Measurements from ENCODE around the gene ITGA11. TPM values are rescaled to one million over a fixed set of nuclear protein-coding genes. Genes with fewer than 3 reads are reported as not detected.

Gene ITGA11
- total and polyA plus RNA-seq, 2 of the 13 experiments (the other 11 are each of a cell fraction or from before 2014, with no cell fraction given) = not detected

DNA sequence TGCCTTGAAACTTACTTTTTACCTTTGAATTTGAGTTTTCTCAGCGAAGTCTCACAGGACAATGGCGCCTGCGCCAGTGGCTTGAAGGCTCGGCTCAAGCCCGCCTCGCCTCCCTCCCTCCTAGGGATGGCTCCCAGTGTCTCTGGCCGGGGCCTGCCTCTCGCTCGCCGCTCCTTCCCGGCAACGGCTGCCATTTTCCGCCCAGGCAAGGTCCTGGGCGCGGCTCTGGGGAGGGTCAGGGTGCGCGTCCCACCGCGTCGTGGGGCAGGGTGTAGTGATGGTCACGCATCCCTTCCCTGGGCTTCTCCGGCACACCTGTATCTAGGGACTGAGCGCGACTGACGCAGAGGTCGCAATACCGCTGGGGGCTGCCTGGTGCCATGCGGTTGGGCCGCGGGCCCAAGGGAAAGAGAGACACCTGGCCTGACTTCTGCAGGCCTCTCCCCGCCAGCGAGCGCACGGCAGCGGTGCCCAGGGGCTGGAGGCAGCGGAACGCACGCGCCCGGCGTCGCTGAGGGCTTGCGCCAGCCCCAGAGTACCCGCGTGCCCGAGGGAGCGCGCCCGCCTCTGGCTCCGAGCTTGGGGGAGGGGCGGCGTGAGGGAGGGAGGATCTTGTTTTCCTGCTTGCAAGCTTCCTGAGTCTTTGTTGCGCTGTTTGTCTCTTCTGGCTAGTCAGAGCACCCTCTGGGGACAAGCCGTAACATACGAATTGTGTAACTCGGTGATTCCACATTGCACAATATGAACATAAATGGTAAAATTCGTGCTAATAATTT, 175.1 kb downstream of the ITGA11 start (continued):
- TF ChIP-seq, protein P1, sequence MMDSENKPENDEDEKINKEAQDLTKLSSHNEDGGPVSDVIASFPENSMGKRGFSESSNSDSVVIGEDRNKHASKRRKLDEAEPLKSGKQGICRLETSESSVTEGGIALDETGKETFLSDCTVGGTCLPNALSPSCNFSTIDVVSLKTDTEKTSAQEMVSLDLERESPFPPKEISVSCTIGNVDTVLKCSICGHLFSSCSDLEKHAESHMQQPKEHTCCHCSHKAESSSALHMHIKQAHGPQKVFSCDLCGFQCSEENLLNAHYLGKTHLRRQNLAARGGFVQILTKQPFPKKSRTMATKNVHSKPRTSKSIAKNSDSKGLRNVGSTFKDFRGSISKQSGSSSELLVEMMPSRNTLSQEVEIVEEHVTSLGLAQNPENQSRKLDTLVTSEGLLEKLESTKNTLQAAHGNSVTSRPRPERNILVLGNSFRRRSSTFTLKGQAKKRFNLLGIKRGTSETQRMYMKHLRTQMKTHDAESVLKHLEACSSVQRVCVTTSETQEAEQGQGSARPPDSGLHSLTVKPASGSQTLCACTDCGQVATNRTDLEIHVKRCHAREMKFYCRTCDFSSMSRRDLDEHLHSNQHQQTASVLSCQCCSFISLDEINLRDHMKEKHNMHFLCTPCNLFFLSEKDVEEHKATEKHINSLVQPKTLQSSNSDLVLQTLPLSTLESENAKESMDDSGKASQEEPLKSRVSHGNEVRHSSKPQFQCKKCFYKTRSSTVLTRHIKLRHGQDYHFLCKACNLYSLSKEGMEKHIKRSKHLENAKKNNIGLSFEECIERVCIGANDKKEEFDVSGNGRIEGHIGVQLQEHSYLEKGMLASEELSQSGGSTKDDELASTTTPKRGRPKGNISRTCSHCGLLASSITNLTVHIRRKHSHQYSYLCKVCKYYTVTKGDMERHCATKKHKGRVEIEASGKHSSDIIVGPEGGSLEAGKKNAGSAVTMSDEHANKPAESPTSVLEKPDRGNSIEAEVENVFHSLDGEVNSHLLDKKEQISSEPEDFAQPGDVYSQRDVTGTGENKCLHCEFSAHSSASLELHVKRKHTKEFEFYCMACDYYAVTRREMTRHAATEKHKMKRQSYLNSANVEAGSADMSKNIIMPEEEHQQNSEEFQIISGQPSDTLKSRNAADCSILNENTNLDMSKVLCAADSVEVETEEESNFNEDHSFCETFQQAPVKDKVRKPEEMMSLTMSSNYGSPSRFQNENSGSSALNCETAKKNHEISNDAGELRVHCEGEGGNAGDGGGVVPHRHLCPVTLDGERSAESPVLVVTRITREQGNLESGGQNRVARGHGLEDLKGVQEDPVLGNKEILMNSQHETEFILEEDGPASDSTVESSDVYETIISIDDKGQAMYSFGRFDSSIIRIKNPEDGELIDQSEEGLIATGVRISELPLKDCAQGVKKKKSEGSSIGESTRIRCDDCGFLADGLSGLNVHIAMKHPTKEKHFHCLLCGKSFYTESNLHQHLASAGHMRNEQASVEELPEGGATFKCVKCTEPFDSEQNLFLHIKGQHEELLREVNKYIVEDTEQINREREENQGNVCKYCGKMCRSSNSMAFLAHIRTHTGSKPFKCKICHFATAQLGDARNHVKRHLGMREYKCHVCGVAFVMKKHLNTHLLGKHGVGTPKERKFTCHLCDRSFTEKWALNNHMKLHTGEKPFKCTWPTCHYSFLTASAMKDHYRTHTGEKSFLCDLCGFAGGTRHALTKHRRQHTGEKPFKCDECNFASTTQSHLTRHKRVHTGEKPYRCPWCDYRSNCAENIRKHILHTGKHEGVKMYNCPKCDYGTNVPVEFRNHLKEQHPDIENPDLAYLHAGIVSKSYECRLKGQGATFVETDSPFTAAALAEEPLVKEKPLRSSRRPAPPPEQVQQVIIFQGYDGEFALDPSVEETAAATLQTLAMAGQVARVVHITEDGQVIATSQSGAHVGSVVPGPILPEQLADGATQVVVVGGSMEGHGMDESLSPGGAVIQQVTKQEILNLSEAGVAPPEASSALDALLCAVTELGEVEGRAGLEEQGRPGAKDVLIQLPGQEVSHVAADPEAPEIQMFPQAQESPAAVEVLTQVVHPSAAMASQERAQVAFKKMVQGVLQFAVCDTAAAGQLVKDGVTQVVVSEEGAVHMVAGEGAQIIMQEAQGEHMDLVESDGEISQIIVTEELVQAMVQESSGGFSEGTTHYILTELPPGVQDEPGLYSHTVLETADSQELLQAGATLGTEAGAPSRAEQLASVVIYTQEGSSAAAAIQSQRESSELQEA (CRISPR knock-in tag; IDR thresholded peaks at IDR 0.05; ENCODE audit: not compliant biosample characterization) = peak; percentile 50
- 0 out of 2 replicates have a peak, but pooled peaks have one; percentile 44 for TF ChIP-seq ZNF256 (CRISPR knock-in tag; conservative IDR thresholded peaks at IDR 0.05)
- TF ChIP-seq, protein P2, sequence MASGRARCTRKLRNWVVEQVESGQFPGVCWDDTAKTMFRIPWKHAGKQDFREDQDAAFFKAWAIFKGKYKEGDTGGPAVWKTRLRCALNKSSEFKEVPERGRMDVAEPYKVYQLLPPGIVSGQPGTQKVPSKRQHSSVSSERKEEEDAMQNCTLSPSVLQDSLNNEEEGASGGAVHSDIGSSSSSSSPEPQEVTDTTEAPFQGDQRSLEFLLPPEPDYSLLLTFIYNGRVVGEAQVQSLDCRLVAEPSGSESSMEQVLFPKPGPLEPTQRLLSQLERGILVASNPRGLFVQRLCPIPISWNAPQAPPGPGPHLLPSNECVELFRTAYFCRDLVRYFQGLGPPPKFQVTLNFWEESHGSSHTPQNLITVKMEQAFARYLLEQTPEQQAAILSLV (CRISPR knock-in tag; IDR thresholded peaks at IDR 0.05; ENCODE audit: borderline replicate concordance) = peak; percentile 69; the same call in 1 of the 2 replicates
- TF ChIP-seq KDM2A (CRISPR knock-in tag; IDR thresholded peaks at IDR 0.05; ENCODE audit: borderline replicate concordance, low read depth) = peak; percentile 62; the same call in 1 of the 2 replicates
- peak; percentile 59 for TF ChIP-seq MEIS2 (CRISPR knock-in tag; IDR thresholded peaks at IDR 0.05)
- TF ChIP-seq CHD2 (IDR thresholded peaks at IDR 0.05; ENCODE audit: low read depth, low read length) = no peak
- peak; percentile 39; the same call in 1 of the 2 replicates for TF ChIP-seq PHF8 (CRISPR knock-in tag; IDR thresholded peaks at IDR 0.05)
- TF ChIP-seq ZNF563 (CRISPR knock-in tag; IDR thresholded peaks at IDR 0.05) = peak; percentile 24; the same call in 1 of the 2 replicates
- TF ChIP-seq, protein P3, sequence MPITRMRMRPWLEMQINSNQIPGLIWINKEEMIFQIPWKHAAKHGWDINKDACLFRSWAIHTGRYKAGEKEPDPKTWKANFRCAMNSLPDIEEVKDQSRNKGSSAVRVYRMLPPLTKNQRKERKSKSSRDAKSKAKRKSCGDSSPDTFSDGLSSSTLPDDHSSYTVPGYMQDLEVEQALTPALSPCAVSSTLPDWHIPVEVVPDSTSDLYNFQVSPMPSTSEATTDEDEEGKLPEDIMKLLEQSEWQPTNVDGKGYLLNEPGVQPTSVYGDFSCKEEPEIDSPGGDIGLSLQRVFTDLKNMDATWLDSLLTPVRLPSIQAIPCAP (CRISPR knock-in tag; IDR thresholded peaks at IDR 0.05; ENCODE audit: low read depth) = no peak
- no peak for TF ChIP-seq ATM (IDR thresholded peaks at IDR 0.05; ENCODE audit: borderline replicate concordance)
- no peak for TF ChIP-seq PHF21A (CRISPR knock-in tag; IDR thresholded peaks at IDR 0.05)
- TF ChIP-seq, protein P4, sequence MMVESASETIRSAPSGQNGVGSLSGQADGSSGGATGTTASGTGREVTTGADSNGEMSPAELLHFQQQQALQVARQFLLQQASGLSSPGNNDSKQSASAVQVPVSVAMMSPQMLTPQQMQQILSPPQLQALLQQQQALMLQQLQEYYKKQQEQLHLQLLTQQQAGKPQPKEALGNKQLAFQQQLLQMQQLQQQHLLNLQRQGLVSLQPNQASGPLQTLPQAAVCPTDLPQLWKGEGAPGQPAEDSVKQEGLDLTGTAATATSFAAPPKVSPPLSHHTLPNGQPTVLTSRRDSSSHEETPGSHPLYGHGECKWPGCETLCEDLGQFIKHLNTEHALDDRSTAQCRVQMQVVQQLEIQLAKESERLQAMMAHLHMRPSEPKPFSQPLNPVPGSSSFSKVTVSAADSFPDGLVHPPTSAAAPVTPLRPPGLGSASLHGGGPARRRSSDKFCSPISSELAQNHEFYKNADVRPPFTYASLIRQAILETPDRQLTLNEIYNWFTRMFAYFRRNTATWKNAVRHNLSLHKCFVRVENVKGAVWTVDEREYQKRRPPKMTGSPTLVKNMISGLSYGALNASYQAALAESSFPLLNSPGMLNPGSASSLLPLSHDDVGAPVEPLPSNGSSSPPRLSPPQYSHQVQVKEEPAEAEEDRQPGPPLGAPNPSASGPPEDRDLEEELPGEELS (CRISPR knock-in tag; IDR thresholded peaks at IDR 0.05) = peak; percentile 81
- peak; percentile 61 for TF ChIP-seq GATAD2A (CRISPR knock-in tag; IDR thresholded peaks at IDR 0.05)
- no peak for TF ChIP-seq ZFP36L2 (CRISPR knock-in tag; IDR thresholded peaks at IDR 0.05)
- TF ChIP-seq TBX2 (CRISPR knock-in tag; IDR thresholded peaks at IDR 0.05; ENCODE audit: borderline replicate concordance) = peak; percentile 51; the same call in 1 of the 2 replicates
- TF ChIP-seq NCOR1 (IDR thresholded peaks at IDR 0.05; ENCODE audit: borderline replicate concordance, low read length) = no peak
- TF ChIP-seq ZNF614 (CRISPR knock-in tag; IDR thresholded peaks at IDR 0.05; ENCODE audit: borderline replicate concordance) = peak; percentile 24; the same call in 1 of the 2 replicates
